HUES6 (cell line): Measurements from ENCODE around the gene FASN.

Source experiments
- H3K27ac ChIP-seq: 2 replicates; pipeline ENCODE4 v1.7.0; 2013; ENCODE audit warnings: low read depth, mild to moderate bottlenecking, low read length, inconsistent platforms
- H3K27me3 ChIP-seq: 2 replicates; pipeline ENCODE4 v1.6.1; 2013; ENCODE audit warnings: low read length; ENCODE audit not compliant: control insufficient read depth, insufficient read depth
- H3K36me3 ChIP-seq: 2 replicates; pipeline ENCODE4 v1.6.1; 2013; ENCODE audit warnings: low read length; ENCODE audit not compliant: control insufficient read depth, insufficient read depth
- H3K4me1 ChIP-seq: 2 replicates; pipeline ENCODE4 v1.6.1; 2013; ENCODE audit warnings: low read length; ENCODE audit not compliant: control insufficient read depth, insufficient read depth
- H3K4me3 ChIP-seq: 2 replicates; pipeline ENCODE4 v1.5.1; 2013; ENCODE audit warnings: low read depth, low read length
- H3K9ac ChIP-seq: one replicate; pipeline ENCODE4 v1.6.1; 2013; ENCODE audit warnings: mild to moderate bottlenecking, low read length
- H3K9me3 ChIP-seq: 2 replicates; pipeline ENCODE4 v1.6.1; 2013; ENCODE audit warnings: low read depth, low read length; ENCODE audit not compliant: control insufficient read depth, insufficient read depth

FASN gene

DNA sequence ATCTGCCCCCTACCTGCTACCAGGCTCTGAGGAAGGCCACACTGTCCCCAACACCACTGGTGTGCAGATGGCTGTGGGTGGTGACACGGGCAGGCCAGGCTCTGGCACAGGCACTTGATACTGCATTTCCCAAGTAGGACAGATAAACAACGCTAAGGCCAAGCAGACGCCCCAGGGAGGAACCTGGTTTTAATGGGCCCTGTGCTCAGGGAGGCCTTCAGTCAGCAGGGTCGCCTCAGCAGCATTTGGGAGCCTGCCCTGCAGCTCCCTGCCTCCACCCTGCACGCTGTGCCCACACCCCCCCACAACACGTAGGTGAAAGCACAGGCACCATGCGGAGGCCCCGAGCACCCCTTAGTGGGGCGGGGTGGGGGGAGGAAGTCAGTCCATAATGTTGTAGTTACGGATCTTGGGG lies 3.3 kb upstream of the FASN start:
- no peak overlapping the region for H3K27ac ChIP-seq
- peak overlapping the region; percentile 10 for H3K9ac ChIP-seq
- no peak overlapping the region for H3K4me3 ChIP-seq
- H3K27me3 ChIP-seq, result no peaks in the 10 kb centered on the region
- H3K9me3 ChIP-seq, result no peaks in the 10 kb centered on the region
- peaks cover 6% of the 10 kb centered on the region for H3K36me3 ChIP-seq
- H3K4me1 ChIP-seq, result peaks cover 75% of the 10 kb centered on the region

DNA sequence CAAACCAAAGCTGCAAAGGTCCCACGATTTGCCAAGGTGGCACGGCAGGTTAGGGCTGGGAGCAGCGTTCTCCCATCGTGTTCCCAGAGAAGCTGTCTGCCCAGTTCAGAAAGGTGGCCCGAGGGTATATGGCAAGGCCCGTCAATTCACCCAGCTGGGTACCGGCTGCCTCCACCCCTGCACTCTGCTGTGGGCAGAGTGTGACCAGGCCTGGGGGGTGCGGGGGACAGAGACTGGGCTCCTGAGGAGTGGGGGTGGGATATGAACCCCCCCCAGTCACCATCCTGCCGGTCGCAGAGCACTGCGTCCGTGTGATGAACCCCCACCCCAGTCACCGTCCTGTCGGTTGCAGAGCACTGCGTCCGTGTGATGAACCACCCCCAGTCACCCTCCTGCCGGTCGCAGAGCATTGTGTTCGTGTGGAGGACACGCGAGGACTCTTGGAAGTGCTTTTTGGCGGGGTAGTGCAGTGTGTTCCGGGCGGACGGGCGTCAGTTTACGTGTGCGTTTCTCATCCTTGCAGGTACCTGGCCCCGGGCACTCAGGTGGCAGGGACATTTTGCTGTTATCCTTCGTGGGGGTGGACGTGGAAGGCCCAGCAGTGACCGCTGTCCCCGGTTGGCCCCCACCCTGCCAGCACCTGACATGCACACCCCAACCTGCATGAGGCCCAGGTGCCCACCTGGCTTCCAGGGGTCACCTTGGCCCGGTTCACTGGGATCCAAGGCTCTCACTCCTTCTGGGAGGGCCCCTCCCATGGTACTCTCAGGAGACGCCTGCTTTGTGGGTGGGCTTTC lies 2.7 kb upstream of the FASN start:
- Histone ChIP-seq H3K27me3 (no peaks in the 10 kb centered on the region), H3K9me3 (no peaks in the 10 kb centered on the region), H3K4me1 (peaks cover 75% of the 10 kb centered on the region), H3K9ac (no peak overlapping the region), H3K36me3 (peaks cover 12% of the 10 kb centered on the region), H3K4me3 (no peak overlapping the region), H3K27ac (no peak overlapping the region)

DNA sequence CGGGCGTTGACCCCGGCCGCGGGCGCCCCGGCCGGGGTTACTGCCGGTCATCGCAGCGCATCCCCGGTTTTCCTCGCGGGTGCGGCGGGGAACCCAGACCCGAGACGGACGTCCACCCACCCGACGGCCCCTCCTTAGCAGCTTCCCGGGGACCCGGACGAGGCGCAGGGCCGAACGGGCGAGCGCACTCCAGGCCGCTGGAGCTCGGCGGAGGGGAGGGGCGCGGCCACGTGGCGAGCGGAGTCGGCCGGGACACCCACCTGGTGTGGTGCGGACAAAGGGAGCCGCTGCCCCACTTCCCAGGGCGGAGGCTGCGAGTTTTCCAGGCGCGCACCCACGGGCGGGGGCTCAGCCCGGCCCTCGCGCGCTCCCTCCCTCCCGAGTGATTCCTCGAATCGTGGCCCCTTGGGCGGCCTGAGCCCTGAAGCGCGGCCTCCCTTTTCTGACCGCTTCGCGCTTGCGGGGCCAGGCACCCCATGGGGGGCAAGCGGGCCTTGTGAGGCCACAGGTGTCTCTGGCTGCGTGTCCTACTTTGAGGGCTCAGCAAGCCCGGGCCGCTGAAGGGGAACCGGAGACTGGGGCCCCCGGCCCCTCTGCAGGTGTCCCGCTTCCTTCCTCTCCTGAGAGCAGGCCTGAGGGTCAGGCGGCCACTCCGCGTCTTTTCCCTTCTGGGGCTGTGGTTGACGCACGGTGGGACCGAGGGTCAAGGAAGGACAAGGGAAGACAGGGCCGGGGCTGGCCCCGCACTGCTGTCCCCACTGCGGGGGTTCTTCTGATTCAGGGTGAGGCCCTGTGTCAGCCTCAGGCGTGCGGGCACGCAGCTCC lies 1.1 kb upstream of the FASN start:
- Histone ChIP-seq H3K36me3 (peaks cover 24% of the 10 kb centered on the region), H3K27me3 (no peaks in the 10 kb centered on the region), H3K4me3 (peak overlapping the region; percentile 80), H3K9ac (peak overlapping the region; percentile 97), H3K4me1 (peaks cover 64% of the 10 kb centered on the region), H3K9me3 (no peaks in the 10 kb centered on the region), H3K27ac (peak overlapping the region; percentile 94)

DNA sequence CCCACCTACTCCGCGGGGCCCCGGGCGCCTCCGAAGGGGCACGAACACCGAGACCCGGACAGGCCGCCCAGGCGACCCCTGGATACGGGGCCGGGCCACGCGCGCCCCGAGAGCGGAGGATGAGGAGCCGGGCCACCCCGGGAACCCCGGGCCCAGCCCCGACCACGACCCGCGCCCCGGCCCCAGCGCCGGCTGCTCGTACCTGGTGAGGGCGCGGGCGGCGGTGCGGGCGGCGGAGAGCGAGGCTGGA lies 192 bp downstream of the FASN start:
- Histone ChIP-seq H3K36me3 (peaks cover 37% of the 10 kb centered on the region), H3K4me1 (peaks cover 52% of the 10 kb centered on the region), H3K4me3 (peak overlapping the region; percentile 67), H3K27ac (peak overlapping the region; percentile 91), H3K27me3 (no peaks in the 10 kb centered on the region), H3K9me3 (no peaks in the 10 kb centered on the region), H3K9ac (peak overlapping the region; percentile 73)

DNA sequence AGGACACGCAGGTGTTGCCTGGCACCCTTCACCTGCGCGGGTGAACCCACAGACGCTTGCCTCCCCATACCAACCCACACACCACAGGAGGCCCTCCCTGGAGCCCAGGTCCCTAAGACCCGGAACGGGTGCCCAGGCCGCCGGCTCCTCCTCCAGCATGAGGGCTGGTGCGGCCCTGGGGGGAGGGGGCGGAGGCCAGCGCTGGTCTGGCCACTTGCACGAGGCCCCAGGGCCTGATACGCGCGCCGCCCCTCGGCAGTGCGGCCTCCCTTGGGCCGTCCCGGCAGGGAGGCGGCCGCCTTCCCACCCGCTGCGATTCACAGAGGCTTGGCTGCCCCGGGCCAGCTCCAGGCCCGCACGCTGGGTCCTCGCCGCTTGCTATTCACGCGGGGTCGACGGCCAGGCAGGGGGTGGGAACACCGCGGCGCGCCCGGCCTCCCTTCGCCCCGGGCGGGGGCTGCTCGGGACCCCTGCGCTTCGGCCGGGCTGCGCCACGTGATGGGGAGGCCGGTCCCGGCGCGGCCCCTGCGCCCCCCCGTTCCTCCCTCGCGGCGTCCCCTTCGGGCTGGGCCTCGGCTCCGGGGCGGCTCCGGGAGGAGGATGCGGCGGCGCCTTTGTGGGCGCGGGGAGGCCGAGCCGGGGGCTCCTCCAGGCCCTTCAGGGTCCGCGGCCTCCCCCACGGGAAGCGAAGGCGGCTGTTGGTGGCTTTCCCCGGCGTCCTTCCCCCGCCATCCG lies 685 bp downstream of the FASN start:
- H3K36me3 ChIP-seq, result peaks cover 42% of the 10 kb centered on the region
- peak overlapping the region; percentile 91 for H3K27ac ChIP-seq
- no peaks in the 10 kb centered on the region for H3K9me3 ChIP-seq
- H3K4me1 ChIP-seq, result peaks cover 51% of the 10 kb centered on the region
- H3K27me3 ChIP-seq, result no peaks in the 10 kb centered on the region
- H3K4me3 ChIP-seq, result peak overlapping the region; percentile 67
- H3K9ac ChIP-seq, result peak overlapping the region; percentile 73

DNA sequence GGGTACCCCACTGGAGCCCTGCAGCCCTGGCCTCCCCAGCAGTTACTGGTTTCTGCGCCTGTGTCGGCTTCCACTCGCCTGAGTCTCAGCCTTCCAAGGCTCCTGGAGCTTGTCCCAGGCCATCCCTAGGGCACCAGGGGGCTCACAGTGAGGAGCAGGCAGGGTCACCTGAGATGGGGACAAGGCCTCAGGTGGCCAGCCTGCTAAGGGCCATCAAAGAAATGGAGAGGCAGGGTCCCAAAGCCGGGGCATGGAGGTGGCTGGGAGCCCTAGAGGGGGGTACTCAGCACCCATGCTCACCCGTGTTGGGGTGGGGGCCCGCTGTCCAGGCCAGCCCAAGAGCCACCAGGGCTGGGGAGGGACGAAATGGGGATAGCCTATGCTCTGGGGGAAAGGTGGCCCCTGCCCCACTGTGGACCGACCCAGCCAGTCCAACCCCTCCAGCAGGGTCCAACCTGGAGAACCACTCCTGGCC lies 1.3 kb downstream of the FASN start:
- Histone ChIP-seq H3K27ac (peak overlapping the region; percentile 91; the same call in 1 of the 2 replicates), H3K4me3 (peak overlapping the region; percentile 67), H3K9me3 (no peaks in the 10 kb centered on the region), H3K9ac (peak overlapping the region; percentile 73), H3K4me1 (peaks cover 45% of the 10 kb centered on the region), H3K36me3 (peaks cover 48% of the 10 kb centered on the region), H3K27me3 (no peaks in the 10 kb centered on the region)

DNA sequence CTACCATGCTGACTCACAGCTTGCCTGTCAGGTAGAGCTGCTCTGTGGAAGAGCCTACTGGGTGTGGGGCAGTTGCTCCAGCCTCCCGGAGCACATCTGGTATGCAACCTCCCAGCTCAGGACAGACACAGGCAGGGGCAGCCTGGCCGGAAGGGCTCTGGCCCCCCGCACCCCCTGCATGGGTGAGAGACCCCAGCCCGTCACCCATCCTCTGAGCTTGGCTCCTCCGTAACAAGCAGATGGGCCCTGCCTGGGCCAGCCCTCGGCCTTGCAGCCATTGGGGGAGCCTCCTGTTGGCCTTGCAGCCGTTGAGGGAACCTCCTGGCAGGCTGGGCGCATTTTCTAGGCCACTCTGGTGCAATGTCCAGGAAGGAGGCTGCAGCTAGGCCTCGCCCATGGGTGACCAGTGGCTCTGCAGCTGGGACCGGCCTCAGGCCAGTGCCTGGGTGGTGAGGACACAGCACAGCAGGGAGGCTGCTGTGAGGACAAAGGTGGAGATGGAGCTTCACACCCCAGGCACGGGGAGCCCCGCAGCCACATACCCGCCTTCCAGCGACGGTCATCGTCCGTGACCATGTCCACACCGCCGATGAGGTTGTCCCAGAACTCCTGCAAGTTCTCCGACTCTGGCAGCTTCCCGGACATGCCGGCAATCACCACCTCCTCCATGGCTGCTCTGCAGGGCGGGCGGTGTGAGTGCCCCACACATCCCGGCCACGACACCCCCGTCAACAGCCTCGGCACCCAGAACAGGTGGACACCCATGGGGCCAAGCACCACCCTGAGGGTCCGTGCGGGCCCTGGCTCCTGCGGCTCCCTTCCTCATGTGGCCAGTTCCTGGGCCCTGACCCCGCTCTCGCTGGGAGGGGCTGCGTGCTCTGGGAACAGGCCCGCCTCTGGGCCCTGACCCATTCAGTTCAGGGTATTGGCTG lies 2.0 kb downstream of the FASN start:
- peak overlapping the region; percentile 73 for H3K9ac ChIP-seq
- peak overlapping the region; percentile 67 for H3K4me3 ChIP-seq
- peaks cover 55% of the 10 kb centered on the region for H3K36me3 ChIP-seq
- H3K9me3 ChIP-seq, result no peaks in the 10 kb centered on the region
- H3K27ac ChIP-seq, result peak overlapping the region; percentile 37; the same call in 1 of the 2 replicates
- H3K27me3 ChIP-seq, result no peaks in the 10 kb centered on the region
- H3K4me1 ChIP-seq, result peaks cover 38% of the 10 kb centered on the region

DNA sequence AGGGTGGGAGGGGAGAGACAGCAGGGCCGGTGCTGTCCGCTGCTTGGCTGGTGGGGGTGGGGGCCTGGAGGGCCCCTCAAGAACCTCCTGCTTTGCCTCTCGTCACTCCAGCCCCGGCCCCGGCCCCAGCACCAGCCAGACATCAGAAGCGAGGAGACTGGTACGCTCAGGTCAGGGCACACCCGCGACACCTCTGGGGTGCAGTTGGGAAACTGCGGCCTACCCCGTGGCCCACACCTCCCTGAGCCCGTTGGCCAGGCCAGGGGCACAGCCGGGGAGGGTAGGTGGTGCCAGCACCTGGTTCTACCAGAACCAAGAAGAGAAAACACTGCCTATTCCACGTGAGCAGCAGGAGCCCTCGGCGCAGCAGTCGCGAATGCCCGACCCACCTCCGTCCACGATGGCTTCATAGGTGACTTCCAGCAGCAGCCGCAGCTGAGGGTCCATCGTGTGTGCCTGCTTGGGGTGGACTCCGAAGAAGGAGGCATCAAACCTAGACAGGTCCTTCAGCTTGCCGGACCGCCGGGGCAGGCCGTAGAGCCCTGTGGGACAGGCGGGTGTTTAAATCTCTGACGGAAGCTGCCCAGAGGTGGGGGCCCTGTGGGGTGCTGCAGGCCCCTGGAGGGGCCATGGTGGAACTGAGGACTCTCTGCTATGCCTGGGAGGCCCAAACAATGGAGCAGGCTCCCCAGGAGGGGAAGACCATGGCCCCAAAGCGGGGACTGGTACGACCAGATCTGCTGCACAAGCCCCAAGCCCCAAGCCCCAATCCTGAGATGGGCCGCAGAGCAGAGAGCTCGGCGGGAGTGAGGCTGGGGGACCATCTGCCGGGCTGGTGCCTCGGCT lies 2.9 kb downstream of the FASN start:
- H3K4me3 ChIP-seq, result peak overlapping the region; percentile 67; the same call in 1 of the 2 replicates

DNA sequence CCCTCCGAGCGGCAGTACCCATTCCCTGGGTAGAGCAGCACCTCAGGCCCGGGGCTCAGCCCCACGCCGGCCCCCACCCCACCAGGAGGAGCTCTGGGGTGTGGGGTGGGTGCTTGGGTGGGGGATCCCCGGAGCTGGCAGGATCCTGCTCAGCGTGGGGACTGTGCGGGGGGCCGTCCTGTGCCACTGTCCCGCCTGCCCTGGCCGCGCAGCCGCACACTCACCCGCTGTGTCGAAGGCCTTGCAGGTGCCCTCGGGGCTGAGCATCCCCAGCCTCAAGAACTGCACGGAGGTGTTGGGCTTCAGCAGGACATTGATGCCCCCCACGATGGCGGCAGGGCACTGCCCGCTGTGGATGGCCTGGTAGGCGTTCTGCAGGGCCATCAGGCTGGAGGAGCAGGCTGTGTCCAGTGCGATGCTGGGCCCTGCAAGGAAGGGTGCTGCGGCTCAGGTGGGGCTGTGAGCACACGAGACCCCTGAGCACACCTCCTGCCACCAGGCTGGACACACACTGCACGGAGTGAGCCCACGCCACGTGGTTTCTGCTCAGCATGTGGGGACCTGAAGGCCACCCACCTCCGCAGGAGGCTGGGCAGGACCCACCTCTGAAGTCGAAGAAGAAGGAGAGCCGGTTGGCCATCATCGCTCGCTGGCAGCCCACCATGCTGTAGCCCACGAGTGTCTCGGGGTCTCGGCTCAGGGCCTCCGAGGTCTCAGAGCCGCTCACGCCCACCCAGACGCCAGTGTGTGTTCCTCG lies 4.9 kb downstream of the FASN start:
- Histone ChIP-seq H3K27ac (no peak overlapping the region), H3K4me3 (no peak overlapping the region), H3K4me1 (peaks cover 15% of the 10 kb centered on the region), H3K27me3 (no peaks in the 10 kb centered on the region), H3K9ac (no peak overlapping the region), H3K36me3 (peaks cover 83% of the 10 kb centered on the region), H3K9me3 (no peaks in the 10 kb centered on the region)

More for the DNA sequence above, 2.9 kb downstream of the FASN start:
- Histone ChIP-seq H3K9ac (peak overlapping the region; percentile 12), H3K27ac (0 out of 2 replicates have a peak overlapping the region, but pooled peaks have one; percentile 37), H3K9me3 (no peaks in the 10 kb centered on the region), H3K4me1 (peaks cover 29% of the 10 kb centered on the region), H3K27me3 (no peaks in the 10 kb centered on the region), H3K36me3 (peaks cover 64% of the 10 kb centered on the region)
